HG03469 (cell line): ENCODE data around the gene XCR1.

Source experiments
- ATAC-seq: cut with Tn5 transposase; IDR thresholded peaks from one replicate; pipeline ENCODE4 v1.9.1; 2021; ENCODE audit warnings: mild to moderate bottlenecking, moderate library complexity, moderate number of reproducible peaks; ENCODE audit not compliant: unreplicated experiment

XCR1 gene

GRCh38 chr3:45984331-45985312 lies 42.7 kb downstream of the XCR1 start:
- no peak for ATAC-seq

GRCh38 chr3:45983770-45984169 lies 43.5 kb downstream of the XCR1 start:
- no peak for ATAC-seq

GRCh38 chr3:45981346-45982074 lies 45.8 kb downstream of the XCR1 start:
- no peak for ATAC-seq

GRCh38 chr3:45980819-45981218 lies 46.5 kb downstream of the XCR1 start:
- no peak for ATAC-seq

- ATAC-seq: no peak
Measured at GRCh38 chr3:45980229-45980813, 47.0 kb downstream of the XCR1 start.

- ATAC-seq: no peak
Measured at GRCh38 chr3:45979378-45979777, 47.9 kb downstream of the XCR1 start.

- no peak for ATAC-seq
Measured at GRCh38 chr3:45978006-45978761, 49.1 kb downstream of the XCR1 start.

GRCh38 chr3:45976191-45977091 lies 50.8 kb downstream of the XCR1 start:
- no peak for ATAC-seq

- no peak for ATAC-seq
Measured at GRCh38 chr3:45975686-45976085, 51.6 kb downstream of the XCR1 start.

GRCh38 chr3:45974686-45975085 lies 52.6 kb downstream of the XCR1 start:
- ATAC-seq: no peak

- no peak for ATAC-seq
Measured at GRCh38 chr3:45972534-45973402, 54.5 kb downstream of the XCR1 start.

- ATAC-seq: no peak
Measured at GRCh38 chr3:45969953-45970352, 57.3 kb downstream of the XCR1 start.

- no peak for ATAC-seq
Measured at GRCh38 chr3:45969116-45969515, 58.2 kb downstream of the XCR1 start.

- no peak for ATAC-seq
Measured at GRCh38 chr3:45968706-45969105, 58.6 kb downstream of the XCR1 start.

- ATAC-seq: no peak
Measured at GRCh38 chr3:45968149-45968548, 59.1 kb downstream of the XCR1 start.

- no peak for ATAC-seq
Measured at GRCh38 chr3:45967724-45968123, 59.6 kb downstream of the XCR1 start.
